Measurements from ENCODE around the gene PCBD1.

PCBD1 gene

DNA sequence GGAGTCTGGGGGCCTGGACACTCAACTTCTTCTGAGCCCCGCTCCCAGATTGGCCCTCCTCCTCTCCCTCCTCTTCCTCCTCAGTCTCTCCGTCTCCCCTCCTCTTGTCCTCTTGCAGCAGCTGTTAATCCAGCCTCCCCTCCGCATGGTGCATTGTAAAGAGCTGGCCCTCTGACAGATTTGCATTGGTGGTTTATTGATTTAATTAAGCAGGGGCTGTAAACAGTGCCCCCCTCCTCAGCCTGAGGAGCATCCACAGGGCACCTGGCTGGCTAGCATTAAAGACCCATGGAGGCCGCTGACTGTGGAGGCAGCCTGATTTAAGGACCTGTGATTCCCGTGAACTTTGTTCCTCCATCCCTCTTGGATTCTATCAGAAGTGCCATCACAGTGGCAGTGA lies 28.9 kb upstream of the PCBD1 start:
- no peak for FAIRE-seq

GRCh38 chr10:70916241-70916640 lies 27.9 kb upstream of the PCBD1 start:
- no peak for FAIRE-seq

GRCh38 chr10:70915806-70916205 lies 27.4 kb upstream of the PCBD1 start:
- FAIRE-seq: no peak

GRCh38 chr10:70915206-70915605 lies 26.8 kb upstream of the PCBD1 start:
- no peak for FAIRE-seq

GRCh38 chr10:70914316-70914864 lies 26.0 kb upstream of the PCBD1 start:
- FAIRE-seq: no peak

DNA sequence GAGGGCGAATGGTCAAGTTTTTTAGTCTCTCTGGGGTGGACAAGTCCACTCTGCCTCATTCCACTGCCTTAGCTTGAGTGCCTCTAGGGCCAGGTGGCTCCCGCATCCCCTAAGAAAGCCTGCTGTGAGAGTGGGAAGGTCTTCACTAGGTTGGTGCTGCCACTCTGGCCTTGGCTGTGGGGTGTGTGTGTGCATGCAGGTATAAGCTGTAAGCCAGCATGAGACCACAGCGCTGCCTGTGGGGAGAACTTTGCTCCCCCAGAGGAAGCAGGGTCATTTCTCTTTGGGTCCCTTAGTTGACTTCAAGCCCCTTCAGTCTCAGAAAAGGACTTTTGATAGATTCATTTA lies 25.5 kb upstream of the PCBD1 start:
- FAIRE-seq: no peak

DNA sequence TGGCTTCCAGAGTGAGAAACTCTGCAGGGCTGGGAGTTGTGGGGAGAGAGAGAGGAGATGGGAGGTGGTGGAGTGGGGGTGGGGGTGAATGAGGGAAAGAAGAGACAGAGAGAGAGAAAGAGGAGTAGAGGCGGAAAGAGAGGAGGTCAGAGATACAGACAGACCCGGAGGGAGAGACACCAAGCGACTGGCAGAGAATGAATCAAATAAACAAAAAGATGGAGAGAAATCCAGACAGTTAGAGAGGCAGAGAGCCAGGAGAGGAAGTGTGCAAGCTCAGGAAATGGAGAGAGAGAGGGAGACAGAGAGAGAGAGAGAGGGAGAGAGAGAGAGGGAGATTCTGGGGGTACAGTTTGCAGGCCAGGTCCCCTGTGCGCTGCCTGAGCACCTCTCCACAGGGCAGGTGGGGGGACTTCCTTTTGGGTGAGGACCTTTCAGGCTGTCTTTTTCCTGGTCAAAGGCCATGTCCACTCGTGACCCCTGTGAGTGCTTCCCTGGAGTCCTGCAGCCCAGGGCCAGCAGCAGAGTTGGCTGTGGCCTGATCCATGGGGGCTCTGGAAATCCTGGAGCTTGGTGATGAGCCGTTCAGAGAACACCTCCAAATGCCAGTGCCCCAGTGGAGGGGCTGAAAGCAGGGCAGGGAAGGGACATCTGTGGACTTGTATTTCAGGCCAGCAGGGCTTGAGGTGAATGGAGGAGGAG lies 25.0 kb upstream of the PCBD1 start:
- FAIRE-seq: no peak

DNA sequence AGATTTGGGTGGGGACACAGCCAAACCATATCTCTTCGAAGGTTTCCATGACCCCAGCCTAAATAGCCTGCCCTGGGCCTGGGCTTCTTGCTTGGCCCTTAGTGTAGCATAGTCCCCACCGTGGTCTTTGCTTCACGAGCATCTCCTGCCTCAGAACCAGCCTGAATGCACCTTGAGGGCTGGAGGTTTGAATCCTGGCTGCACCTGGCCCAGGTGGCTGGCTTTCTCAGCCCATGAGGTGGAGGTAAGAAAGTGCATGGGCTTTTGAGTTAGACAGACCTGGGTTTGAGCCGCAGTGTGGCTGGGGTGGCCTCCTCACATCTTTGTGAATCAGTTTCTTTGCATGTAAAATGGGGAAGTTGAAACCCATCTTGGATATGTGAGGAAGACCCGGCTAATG lies 24.2 kb upstream of the PCBD1 start:
- no peak for FAIRE-seq

- no peak for FAIRE-seq
These were observed 23.0 kb upstream of the PCBD1 start for GRCh38 chr10:70911386-70911785.

GRCh38 chr10:70910486-70911341 lies 22.3 kb upstream of the PCBD1 start:
- no peak for FAIRE-seq

DNA sequence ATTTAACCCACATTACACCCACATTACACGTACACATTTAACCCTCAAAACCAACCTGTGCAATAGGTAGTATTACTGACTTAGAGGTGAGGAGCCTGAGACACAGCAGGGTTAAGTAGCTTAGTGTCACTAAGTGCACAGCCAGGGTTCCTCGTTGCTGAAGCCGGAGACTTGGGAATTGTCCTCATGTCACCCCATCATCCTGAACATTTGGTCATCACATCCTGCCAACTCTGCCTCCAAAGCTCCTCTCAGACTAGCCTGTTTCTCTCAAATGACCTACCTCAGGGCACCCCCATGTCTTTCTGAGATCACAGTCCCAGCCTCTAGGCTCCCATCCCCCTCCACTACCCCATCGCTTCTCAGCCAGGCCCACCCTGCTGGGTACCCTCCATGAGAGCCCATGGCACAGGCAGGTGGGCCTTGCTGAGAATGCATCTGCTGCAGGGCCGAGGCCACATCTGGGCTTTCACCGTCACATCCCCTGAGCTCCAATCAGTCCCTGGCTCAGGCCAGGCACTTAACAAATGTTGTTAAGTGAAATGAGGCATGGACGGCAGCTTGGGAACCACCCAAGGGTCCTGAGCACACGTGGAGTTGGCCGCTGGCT lies 21.1 kb upstream of the PCBD1 start:
- FAIRE-seq: no peak

DNA sequence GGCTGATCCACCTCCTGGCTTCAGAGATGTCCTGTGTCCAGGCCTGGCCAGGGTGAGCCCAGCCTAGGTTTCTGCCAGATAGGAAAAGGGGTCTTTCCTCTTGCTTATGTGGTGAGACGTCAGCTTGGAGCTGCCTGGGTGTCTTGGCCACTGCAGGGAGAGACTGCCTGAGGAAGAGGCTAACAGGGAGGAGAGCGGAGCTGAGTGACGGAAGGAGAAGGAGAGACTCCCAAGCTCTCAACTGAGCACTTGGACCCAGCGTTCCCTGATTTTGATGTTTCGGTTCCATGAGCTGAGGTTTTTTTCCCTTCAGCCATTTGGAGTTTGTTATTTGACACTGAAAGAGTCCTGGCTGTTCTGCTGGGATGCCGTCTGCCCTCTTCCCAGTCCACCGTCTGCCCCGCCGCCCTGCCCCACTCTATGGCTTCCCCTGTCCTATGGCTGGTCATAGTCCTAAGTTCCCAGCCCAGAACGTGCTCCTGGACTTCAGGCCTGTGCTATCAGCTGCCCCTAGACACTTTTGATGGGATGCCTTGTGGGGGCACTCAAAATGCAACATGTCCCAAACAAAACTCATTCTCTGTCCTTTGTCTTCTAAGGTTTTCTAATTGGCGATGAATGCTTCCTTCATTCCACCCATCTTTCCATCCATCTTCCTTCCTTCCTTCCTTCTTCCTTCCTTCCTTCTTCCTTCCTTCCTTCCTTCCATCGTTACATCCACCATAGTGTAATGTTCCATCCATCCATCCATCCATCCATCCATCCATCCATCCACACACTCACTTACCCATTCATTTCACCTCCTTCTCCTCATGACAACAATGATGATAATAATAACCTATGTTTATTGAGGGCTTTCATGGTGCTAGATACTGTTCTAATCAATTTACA lies 20.3 kb upstream of the PCBD1 start:
- FAIRE-seq: no peak

DNA sequence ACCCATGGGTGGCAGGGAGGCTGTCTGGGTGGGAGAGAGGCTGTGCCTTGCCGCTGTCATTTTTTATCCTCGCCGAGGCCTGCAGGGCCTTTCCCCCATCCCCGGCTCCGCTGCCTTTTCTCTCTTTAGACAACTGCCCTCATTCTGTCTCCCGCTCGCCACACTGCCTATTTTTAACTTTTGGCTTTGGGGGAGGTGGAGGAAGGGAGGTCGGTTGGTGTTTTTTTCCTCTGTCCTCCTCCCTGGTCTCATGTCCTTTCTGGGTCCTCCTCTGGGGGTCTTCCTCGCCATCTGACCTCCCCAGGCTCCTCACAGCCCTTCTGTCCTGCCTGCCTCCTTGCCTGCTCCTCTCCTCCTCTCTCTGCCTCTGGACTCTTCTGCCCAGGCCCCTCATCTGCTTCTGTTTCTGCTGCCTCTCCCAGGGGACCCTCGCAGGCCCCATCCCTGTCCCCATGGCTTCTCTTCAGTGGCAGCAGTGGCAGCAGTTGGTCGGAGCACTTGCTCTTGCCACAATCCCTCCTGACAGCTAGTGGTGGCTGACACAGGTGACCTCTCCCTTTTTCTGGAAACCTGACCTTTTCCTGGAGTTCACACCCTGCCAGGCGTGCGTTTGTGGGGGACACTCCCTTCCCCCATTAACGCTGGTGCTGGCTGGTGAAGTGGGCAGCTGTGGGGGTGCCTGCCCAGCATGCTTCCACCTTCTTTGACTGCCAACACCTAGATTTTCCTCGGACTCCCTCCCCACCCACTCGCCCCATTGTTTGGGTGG lies 19.5 kb upstream of the PCBD1 start:
- no peak for FAIRE-seq

DNA sequence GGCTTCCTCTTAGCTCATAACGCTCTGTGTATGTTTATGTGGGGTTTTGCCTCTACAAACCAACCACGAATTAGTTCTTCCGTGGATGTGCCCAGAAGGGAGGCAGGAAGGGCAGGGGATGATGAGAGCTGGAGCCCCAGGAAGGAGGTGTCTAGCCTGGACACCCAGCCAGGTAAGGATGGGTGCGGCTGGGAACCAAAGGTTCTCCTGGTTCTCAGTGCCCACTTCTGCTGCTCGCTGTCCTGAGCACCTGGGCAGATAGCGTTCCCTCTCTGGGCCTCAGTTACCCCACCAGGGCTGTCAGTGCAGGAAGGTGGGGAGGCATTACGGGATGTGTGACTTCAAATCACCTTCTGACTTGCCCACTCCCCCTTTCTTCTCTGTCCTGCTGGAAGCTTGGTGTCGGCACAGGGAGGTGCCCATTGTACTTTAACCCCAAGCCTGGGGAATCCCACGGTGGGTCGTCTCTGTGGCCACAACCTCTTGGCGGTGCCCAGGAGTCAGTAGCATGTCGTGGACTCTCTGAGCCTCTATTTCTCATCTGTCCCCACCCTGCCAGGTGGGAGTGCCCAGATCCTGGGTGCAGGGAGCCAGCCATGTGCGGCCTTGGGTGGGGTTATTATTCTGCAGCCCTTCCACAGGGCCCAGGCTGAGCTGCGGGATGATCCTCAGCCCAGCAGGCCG lies 18.7 kb upstream of the PCBD1 start:
- FAIRE-seq: no peak

- FAIRE-seq: no peak
These were observed 17.8 kb upstream of the PCBD1 start for GRCh38 chr10:70906031-70906783.

DNA sequence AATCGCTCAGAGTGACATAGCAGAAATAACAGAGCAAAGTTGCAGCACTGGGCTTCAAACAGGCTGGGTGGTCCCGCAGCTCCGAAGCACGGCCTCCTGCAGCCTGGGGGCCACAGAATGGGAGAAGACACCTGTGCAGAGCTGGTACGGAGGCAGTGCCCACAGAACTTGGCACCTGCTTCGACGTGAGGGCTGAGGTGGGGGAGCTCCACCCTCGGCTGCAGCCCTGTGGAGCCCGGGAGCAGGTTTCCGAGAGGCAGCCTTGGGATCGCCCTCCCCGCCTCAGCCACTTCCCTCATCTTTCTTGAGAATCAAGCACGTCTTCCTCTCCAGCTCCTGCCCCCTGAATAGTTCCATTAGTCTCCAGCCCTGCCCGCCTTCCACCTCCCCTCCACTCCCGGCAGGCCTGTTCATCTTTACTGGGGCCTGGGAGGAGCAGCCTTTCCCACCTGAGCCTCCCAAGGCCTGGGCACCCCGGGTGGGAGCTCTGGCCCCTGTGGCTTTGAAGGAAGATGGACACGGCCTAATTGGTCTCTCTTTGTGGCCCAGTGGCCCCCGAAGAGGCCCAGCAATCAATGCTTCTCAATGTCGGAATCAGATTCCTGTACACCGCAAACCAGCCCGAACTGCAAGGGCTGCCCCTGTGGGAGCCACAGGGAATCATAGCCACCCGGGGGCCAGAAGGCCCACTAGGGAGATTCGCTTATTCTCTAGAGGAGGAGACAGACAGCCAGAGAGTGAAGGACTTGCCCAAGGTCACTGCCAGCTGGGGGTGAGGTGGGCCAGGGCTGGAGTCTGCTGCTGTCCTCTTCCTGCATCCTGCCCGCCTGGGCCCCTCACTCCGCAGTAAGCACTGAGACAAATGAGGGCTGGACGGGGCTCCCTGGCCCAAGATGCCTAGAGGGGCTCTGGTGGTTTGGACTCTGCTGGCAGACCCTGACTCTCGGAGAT lies 17.0 kb upstream of the PCBD1 start:
- FAIRE-seq: no peak

GRCh38 chr10:70903262-70903921 lies 15.0 kb upstream of the PCBD1 start:
- FAIRE-seq: no peak

DNA sequence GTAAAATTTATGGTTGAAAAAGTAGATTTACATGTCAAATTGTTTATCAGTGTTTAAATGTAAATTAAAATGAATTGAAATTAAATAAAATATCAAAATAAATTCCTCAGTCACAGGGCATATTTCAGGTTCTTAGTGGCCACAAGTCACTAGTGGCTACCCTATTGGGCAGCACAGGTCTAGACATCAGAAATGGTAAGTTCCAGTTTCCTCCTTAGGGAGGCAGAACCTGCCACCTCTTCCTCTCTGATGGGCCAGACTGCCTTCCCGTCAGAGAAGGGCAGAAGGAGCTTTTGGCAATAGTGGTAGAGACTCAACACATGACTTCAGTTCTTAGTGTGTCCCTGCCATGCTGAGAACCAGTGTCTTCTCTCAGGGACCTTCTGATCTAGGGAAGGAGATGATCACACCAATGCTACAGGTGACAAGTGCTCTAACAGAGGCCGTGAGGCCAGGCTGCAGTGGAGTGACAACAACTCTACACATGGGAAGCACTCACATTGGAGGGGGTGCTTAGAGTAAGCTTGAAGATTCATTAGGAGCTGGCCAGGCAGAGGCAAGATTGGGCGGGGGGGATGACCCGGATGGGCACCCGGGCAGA lies 14.4 kb upstream of the PCBD1 start:
- FAIRE-seq: no peak
